Inflammatory macrophage treated with lipopolysaccharide for 4 hours (primary cell): Measurements from ENCODE around the gene ARSK.

Experiments
- DNase-seq: peaks from one replicate; pipeline ENCODE4 v3.0.0-alpha.2; 2020

ARSK gene

DNA sequence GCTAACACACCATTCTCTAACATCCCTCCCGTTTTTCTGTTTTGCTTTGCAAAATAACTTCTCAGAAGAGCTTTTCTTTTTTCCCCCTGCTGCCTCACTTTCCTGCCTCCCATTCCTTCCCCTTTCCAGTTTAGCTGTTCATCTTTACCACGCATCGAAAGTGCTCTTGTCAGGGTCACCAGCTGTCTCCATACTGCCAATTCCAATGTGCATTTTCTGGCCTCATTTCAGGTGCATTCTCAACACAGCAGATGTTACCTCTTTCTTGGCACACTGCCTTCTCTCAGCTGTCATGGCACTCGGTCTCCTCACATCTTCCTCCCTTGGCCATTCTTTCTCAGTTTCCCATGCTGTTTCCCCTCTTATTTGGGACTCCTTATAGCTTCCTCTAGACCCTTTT is 9.5 kb downstream of the ARSK start:
- DNase-seq, result no peak

DNA sequence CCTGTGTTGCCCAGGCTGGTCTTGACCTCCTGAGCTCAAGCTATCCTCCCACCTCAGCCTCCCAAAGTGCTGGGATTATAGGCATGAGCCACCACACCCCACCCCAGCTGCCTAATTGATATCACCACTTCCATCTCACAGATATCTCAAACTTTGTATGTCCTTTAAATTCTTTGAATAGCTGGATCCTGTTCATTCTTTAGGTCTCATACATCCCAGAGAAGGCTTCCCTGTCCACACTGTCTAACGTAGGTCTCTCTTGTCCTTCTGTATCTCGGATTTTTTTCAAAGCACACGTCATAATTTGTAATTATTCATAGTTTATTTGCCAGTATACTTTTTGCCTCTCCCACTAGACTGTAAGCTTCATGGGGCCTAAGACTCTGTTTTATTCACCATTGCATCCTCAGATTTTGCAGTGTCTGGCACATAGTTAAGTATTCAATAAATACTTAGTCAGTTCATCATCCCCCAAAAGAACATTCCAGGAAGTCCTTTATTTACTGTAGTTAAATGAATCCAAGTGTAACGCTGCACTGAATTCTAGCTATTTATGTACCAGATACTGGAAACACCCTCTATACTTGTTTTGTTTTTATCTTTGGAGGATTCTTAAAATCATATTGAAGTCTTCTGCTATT is 10.5 kb downstream of the ARSK start:
- no peak for DNase-seq

DNA sequence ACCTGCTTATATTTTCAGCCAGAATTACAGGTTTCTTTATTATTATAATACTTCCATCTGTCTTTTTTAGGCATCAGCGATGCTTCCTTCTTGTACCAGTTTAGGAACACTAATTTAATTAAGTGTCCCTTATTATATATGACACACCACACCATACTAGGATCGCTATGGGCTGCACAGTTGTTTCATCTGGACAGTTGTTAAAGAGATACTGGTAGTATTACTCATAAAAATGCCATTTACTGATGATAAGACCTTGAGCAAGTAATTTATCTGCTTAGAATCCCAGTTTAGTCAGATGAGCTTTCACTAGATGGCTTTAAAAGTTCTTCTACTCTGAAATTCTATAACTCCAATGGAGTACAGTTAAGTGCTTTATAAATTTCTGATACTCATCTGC is 17.1 kb downstream of the ARSK start:
- DNase-seq, result no peak

DNA sequence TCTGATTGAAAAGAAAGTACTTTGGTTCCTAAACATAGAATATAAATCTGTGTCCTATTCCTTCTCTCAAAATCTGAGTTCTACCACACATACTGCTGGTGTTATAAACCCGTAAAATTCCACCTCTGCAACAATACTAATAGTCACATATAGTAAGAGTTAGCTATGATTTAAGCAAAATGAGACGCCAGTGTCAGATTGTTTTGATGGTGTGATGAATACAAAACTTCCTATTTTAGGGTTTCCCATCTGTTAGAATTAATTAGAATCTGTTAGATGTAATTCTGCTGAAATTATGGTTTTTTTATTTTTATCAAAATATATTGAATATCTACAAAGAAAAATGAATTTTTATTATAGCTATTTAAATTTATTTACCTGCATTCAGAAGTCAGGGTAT is 26.7 kb downstream of the ARSK start:
- DNase-seq, result no peak

DNA sequence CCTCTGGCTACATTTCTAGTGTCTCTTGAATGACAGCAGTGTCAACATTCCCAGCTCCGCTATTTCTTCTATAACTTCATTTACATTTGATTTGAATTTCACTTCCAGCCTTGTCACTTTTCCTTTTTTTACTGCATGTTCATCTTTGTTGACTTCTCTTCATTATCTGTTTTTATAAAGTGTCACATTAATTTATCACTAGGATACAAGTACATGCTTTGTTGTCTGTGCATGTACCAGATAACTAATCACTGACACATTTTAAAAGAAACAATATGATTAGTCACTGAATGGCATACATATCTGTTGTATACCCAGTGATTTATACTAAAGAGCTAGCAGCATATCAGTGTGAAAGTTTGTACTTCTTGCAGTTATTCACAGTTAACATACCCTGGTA is 29.1 kb downstream of the ARSK start:
- DNase-seq, result no peak

DNA sequence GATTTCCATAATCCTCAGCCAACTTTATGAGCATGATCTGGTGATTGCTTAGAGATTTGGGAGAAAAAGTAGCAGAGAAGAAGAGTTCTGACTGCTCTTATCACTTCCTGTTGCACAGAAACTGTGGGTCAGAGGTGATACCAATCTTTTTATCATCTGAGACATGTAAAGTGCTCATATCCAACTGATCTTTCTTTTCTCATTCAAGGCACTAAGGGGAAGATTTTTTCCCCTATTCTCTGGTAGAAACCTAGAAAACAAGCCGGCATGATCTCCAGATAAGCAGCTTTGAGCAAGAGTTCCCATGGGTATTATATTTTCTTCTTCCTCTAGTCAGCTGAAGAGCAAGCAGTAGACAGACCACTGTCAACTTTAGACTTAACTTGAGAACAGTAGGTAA is 36.0 kb downstream of the ARSK start:
- no peak for DNase-seq

DNA sequence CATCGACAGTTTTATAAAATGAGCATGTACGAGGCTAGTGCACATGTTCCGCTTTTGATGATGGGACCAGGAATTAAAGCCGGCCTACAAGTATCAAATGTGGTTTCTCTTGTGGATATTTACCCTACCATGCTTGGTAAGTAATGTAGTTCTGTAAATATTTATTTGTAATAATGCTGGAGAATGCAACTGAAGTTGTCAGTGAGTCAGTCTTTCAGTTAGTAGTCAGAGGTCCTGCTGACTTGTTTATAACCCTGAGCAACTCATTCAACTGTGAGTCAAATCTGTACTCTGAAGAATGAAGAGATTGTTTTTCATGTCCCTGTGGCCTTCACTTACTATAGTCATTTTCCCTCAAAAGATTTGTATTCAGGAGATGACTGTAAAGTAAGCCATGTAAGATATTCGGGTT is 36.6 kb downstream of the ARSK start:
- DNase-seq, result no peak

DNA sequence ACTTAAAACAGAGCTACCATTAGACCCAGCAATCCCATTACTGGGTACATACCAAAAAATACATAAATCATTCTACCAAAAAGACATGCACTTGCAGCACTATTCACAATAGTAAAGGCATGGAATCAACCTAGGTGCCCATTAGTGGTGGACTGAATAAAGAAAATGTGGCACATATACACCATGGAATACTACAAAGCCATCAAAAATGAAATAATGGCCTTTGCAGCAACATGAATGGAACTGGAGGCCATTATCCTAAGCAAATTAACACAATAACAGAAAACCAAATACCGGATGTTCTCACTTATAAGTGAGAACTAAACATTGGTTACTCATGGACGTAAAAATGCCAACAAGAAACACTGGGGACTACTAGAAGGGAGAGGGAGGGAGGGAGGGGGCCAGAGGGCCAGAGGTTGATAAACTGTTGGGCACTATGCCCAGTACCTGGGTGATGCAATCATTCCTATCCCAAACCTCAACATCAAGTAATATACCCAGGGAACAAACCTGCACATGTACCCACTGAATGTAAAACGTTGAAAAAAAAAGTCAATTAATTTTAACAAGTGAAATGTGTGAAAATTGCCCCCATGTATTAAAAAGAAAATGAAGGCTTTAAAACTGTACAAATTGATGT is 40.5 kb downstream of the ARSK start:
- DNase-seq, result no peak

DNA sequence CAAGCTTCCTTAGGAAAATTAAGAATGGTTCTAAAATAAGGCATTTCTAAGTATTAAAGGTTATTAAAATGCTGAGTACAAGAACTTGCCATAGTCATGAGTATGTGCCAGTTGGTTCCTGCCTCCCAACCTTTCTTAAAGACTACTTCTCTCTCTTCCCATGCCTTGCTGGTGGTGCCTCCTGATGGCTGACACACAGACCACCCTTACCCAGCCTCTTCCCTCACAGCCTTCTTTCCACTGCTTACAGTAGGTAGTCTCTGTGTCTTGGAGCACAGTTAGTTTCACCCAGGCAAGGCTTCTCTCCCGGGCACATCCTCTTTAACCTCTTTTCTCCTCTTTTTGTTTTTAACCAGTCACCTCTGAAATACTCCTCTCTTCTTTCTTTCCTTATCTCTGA is 44.4 kb downstream of the ARSK start:
- DNase-seq, result no peak

DNA sequence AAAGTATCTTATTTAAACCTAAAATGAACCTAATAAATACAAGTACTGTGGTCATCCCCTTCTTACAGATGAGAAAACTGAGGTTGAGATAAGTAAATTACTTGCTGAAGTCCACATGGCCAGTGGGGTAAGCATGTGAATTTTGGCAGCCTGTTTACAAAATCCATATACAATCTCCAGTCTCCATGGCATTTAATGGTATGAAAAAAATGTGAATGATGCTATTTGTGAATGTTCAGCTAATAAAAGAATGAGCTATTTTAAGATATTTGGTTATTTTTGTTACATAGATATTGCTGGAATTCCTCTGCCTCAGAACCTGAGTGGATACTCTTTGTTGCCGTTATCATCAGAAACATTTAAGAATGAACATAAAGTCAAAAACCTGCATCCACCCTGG is 45.7 kb downstream of the ARSK start:
- DNase-seq, result no peak

DNA sequence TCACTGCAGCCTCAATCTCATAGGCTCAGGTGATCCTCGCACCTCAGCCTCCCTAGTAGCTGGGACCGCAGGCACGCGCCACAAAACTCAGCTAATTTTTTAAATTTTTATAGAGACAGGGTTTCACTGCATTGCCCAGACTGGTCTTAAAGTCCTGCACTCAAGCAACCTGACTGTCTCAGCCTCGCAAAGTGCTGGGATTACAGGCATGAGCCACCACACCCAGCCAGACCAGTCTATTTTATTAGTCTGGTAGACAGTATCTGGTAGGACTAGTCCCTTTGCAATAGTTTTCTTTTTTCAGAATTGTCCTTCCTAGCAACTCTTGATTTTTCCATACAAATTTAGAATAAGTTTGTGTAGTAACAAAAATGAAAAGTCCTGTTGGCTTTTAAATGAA is 50.9 kb downstream of the ARSK start:
- no peak for DNase-seq

DNA sequence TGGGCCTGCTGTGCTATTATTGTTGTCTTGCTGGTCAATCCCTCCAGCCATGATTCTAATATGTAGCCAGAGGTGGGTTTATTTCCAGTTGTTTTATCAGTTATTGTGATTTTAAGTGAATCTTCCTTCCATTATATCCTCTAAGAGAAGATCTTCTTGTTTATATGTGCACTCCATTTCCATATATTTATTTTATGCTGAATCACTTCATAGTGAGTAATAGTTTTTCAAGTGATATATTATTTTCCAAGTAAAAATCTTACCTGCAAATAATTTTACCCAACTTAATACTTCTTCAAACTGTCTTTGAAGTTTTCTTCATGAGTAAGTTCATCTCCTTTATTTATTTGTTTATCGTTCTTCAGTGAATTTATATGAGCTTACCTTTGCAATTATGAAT is 51.5 kb downstream of the ARSK start:
- no peak for DNase-seq

DNA sequence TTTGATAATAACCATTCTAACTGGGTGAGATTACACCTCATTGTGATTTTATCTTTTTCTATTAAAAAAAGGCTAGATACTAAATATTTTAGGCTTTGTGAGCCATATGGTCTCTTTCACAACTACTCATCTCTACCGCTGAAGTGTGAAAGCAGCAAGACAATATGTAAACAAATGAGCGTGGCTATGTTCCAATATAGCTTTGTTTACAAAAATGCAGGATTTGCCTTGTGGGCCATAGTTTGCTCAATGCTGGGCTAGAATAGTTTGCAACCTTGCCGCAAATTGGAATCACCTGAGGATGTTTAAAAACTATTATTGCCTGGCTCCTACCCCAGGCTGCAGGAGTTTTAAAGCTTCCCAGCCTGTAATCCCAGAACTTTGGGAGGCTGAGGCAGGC is 54.8 kb downstream of the ARSK start:
- no peak for DNase-seq

DNA sequence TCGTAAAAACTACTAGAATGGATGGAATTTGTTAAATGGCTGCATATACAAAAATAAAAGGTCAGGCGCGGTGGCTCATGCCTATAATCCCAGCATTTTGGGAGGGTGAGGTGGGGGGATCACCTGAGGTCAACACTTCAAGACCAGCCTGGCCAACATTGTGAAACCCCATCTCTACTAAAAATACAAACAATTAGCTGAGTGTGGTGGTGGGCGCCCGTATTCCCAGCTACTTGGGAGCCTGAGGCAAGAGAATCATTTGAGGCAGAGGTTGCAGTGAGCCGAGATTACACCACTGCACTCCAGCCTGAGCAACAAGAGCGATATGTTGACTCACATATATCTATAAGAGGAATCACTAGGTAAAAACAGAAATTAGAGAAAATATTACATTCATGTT is 55.6 kb downstream of the ARSK start:
- DNase-seq, result no peak

DNA sequence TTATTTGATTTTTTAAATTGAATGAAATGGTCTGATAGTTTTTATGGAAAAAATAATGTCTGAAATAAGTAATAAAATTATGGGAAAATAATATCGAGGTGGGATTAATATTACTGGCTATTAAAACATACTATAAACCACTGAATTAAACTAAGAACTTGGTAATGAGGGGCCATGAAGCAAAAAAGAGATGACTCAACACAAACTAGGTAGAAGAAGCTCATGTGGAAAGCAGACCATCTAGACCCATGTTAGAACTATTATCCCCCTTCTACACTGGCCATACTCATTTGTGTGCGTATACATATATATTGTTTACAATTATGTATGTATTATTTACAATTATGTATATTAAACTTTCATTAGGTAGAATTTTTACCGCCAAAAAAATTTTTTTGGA is 56.5 kb downstream of the ARSK start:
- no peak for DNase-seq

DNA sequence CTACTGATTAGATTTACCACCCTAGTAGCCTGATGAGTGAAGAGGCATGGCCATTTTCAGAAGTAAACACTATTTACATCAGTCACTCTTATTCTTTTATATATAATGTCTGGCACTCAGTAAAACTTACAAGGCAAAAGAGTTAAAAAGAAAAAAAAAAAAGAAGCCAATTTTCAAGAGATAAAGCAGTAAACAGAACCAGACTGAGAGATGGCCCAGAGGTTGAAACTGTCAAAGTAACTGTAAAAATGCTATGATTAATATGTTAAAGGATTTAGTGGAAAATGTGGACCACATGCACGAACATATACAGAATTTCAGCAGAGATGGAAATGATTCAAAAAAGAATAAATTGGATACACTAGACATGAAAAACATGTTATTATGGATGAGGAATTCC is 58.6 kb downstream of the ARSK start:
- no peak for DNase-seq

DNA sequence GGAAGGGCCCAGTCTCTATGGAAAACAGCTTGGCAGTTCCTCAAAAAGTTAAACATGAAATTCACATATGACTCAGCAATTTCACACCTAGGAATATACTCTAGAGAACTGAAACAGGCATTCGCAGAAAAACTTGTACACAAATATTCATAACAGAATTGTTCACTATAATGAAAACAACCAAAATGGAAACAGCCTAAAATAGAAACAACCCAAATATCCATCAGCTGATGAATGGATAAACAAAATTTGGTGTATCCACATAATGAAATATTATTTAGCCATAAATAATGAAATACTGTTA is 60.2 kb downstream of the ARSK start:
- peak; percentile 36 for DNase-seq

DNA sequence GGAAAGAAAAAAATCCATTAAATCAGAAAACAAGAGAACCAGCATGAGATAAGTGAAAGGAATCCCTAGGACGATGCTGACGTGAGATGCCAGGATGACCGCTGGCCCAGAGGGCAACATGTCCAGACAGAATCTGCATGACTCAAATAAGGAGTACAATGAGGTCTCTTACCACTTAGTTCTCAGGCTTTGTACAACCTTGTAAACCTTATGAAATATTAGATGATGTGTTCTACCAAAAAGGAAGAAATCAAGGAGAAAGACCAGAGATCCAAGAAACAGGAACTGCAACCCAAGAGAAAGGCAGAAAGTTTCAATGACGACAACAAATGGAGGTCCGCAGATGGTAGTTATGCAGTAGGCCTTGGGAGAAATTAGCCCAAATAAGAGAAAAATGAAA is 62.2 kb downstream of the ARSK start:
- DNase-seq, result peak; percentile 15

DNA sequence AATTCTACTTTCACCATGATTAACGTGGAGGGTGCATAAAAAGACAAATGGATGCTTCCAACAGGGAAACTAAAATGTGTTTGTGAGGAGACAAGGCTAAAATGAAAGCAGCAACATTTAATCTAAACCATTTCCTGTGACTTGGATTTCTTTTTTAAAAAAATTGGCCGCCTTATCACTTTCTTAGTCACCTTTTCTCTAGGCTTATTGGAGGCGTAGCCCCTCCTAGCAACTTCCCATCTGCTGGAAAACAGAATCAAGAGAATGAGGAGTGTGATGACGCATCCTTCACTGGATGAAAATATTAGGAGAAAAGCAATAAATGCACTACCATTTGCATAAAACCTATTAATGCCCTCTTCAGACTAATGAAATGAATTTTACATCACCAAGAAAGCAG is 64.2 kb downstream of the ARSK start:
- no peak for DNase-seq

DNA sequence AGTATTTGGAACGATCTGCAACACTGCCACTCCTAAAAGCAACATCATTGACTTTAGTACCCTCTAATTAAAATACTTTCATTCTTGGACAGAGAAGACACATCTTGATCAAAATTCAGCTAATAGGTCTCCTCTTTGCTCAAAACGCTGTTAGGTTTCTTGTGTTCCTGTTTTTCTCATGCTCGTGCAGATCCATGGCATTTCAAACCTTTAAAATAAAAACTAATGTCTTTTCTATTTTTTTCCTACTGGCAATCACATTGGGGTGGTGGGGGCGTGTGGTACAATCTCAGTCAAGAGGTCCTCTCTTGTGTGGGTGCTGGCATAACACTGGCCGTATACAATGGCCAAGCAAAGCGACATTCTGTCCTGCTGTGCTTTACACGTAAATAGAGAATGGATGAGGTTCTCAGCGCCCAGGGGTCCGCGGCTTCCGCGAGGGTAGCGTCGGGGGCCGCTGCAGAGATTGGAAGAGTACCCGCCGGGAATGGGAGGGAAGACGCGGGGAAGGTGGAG is 64.7 kb downstream of the ARSK start:
- peak; percentile 5 for DNase-seq

DNA sequence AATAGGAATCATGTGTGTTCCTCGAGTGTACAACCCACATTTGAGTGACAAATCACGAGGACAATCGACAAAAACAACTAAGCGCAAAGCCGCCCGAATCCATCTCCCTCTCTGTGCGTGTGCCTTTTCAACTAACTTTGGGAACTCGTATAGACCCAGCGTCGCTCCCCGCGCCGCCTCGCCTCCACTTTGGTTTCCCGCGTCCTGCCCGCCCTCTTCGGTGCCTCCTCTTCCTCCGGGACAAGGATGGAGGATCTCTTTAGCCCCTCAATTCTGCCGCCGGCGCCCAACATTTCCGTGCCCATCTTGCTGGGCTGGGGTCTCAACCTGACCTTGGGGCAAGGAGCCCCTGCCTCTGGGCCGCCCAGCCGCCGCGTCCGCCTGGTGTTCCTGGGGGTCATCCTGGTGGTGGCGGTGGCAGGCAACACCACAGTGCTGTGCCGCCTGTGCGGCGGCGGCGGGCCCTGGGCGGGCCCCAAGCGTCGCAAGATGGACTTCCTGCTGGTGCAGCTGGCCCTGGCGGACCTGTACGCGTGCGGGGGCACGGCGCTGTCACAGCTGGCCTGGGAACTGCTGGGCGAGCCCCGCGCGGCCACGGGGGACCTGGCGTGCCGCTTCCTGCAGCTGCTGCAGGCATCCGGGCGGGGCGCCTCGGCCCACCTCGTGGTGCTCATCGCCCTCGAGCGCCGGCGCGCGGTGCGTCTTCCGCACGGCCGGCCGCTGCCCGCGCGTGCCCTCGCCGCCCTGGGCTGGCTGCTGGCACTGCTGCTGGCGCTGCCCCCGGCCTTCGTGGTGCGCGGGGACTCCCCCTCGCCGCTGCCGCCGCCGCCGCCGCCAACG is 65.3 kb downstream of the ARSK start, which contains the start of gene GPR150:
Gene GPR150, plus strand, starts transcription at position 58 of the 840 bp plus-strand sequence. Its CDS starts 189 bp downstream, at position 247.
- peak; percentile 72 for DNase-seq

DNA sequence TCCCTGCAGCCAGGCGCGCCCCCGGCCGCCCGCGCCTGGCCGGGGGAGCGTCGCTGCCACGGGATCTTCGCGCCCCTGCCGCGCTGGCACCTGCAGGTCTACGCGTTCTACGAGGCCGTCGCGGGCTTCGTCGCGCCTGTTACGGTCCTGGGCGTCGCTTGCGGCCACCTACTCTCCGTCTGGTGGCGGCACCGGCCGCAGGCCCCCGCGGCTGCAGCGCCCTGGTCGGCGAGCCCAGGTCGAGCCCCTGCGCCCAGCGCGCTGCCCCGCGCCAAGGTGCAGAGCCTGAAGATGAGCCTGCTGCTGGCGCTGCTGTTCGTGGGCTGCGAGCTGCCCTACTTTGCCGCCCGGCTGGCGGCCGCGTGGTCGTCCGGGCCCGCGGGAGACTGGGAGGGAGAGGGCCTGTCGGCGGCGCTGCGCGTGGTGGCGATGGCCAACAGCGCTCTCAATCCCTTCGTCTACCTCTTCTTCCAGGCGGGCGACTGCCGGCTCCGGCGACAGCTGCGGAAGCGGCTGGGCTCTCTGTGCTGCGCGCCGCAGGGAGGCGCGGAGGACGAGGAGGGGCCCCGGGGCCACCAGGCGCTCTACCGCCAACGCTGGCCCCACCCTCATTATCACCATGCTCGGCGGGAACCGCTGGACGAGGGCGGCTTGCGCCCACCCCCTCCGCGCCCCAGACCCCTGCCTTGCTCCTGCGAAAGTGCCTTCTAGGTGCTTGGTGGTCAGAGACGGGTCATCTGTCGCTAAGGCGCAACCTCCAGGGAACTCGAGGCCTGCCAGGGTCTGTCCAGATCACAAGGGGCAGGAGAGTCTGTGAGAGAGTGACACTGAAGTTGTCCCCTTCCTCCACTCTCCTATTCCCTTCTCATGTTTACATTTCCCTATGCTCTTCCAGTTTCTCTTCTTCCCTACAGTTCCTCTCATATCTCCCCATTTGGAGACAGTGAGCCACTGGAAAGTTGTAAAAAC is 66.3 kb downstream of the ARSK start:
- DNase-seq, result peak; percentile 24
